Endodermal cell (in vitro differentiated cells): ENCODE data around the gene GRIP2. TPM values are rescaled to one million over a fixed set of nuclear protein-coding genes. Genes with fewer than 3 reads are reported as not detected.

Experiments used
- DNase-seq: peaks from one replicate; pipeline ENCODE4 v3.0.0-alpha.2; 2017
- H3K27ac ChIP-seq: 2 replicates; pipeline ENCODE4 v1.5.1; 2013; ENCODE audit warnings: mild to moderate bottlenecking, low read depth, low read length, moderate library complexity
- H3K27me3 ChIP-seq: 2 replicates; pipeline ENCODE4 v1.6.1; 2013; ENCODE audit warnings: mild to moderate bottlenecking, low read length, moderate library complexity; ENCODE audit not compliant: insufficient read depth, control insufficient read depth, poor library complexity, severe bottlenecking
- H3K36me3 ChIP-seq: 2 replicates; pipeline ENCODE4 v1.7.0; 2013; ENCODE audit warnings: mild to moderate bottlenecking, low read length, moderate library complexity; ENCODE audit not compliant: control insufficient read depth, insufficient read depth
- H3K4me1 ChIP-seq: one replicate; pipeline ENCODE4 v1.7.0; 2013; ENCODE audit warnings: low read length; ENCODE audit not compliant: control insufficient read depth, insufficient read depth
- H3K4me3 ChIP-seq: 2 replicates; pipeline ENCODE4 v1.5.1; 2013; ENCODE audit warnings: mild to moderate bottlenecking, low read length, moderate library complexity
- H3K9ac ChIP-seq: 2 replicates; pipeline ENCODE4 v1.6.1; 2013; ENCODE audit warnings: mild to moderate bottlenecking, low read length, moderate library complexity; ENCODE audit not compliant: poor library complexity, severe bottlenecking; ENCODE audit errors: extremely low read depth
- H3K9me3 ChIP-seq: 2 replicates; pipeline ENCODE4 v1.6.1; 2013; ENCODE audit warnings: mild to moderate bottlenecking, low read length, moderate library complexity; ENCODE audit not compliant: control insufficient read depth
- H3K27ac Mint-ChIP-seq: 2 replicates; pipeline ENCODE4 v1.8.0; 2020; ENCODE audit warnings: mixed read lengths
- H3K27me3 Mint-ChIP-seq: 2 replicates; pipeline ENCODE4 v1.8.0; 2021; ENCODE audit warnings: mild to moderate bottlenecking, mixed read lengths; ENCODE audit not compliant: insufficient read depth
- H3K36me3 Mint-ChIP-seq: 2 replicates; pipeline ENCODE4 v1.8.0; 2020; ENCODE audit warnings: low read depth, mixed read lengths
- H3K4me1 Mint-ChIP-seq: 2 replicates; pipeline ENCODE4 v1.8.0; 2020; ENCODE audit warnings: mixed read lengths
- H3K4me3 Mint-ChIP-seq: 2 replicates; pipeline ENCODE4 v1.8.0; 2020; ENCODE audit warnings: mild to moderate bottlenecking, moderate library complexity, mixed read lengths
- H3K9me3 Mint-ChIP-seq: 2 replicates; pipeline ENCODE4 v1.8.0; 2020; ENCODE audit warnings: mild to moderate bottlenecking, mixed read lengths
- WGBS, 2 experiments: methylation state at CpG; one replicate each; pipeline versions ENCODE4 v1.1.5 to v1.1.7; 2013; ENCODE audit warnings: missing lambda C conversion rate in 2 of 2, mixed read lengths in 1 of 2; ENCODE audit not compliant: insufficient coverage in 1 of 2, insufficient read length in 1 of 2; 5-methylcytosine and 5-hydroxymethylcytosine counted together
- long read RNA-seq, 4 experiments: library from polyadenylated mRNA in 2 of 4; library from RNA in 1 of 4; library from capped mRNA in 1 of 4; stranded (forward) in 3 of 4; unstranded in 1 of 4; transcript quantifications; one replicate each; pipeline ENCODE4 v2.0.0, GENCODE V29; 2020 to 2021; ENCODE audit warnings: inconsistent platforms in 1 of 4
- polyA plus RNA-seq, 2 experiments: library from polyadenylated mRNA; stranded (reverse); fragments of 50-300 nt; gene quantifications; one replicate each; pipeline ENCODE4 v1.2.3, GENCODE V29; 2013
- total RNA-seq, 2 donors: library from RNA; stranded (reverse); fragmentation: NEBNext Ultra II Directional in 1 of 2; extraction: Animal tissue kit (Norgen Biotek cat#: 25700) in 1 of 2; gene quantifications; 2 replicates in 1 of 2; 3 replicates in 1 of 2; pipeline ENCODE4 v1.2.1, GENCODE V29; 2021
- TF ChIP-seq, protein P1 (sequence below): fragments of 200-600 bp; sonication (generic); conservative IDR thresholded peaks from 2 replicates; pipeline ENCODE4 v1.5.0; 2021; ENCODE audit warnings: antibody characterized with exemption, mild to moderate bottlenecking

Gene GRIP2
- 1 to 10 TPM; 2.0 to 2.2 TPM for total RNA-seq
- 1.1 TPM for polyA plus RNA-seq (2013, experiment 1 of 2)
- polyA plus RNA-seq (2013, experiment 2 of 2) = 0.79 TPM
- long read RNA-seq, experiment 1 = 0 reads
- long read RNA-seq, experiment 2, partial matches to known transcripts = 2 of 3 reads
- long read RNA-seq, experiment 2, other reads (novel, unspliced or antisense) = 1 of 3 reads
- long read RNA-seq, experiment 3, partial matches to known transcripts = 0 of 1 reads
- long read RNA-seq, experiment 3, other reads (novel, unspliced or antisense) = 1 of 1 reads
- long read RNA-seq, experiment 4 = 0 reads

DNA sequence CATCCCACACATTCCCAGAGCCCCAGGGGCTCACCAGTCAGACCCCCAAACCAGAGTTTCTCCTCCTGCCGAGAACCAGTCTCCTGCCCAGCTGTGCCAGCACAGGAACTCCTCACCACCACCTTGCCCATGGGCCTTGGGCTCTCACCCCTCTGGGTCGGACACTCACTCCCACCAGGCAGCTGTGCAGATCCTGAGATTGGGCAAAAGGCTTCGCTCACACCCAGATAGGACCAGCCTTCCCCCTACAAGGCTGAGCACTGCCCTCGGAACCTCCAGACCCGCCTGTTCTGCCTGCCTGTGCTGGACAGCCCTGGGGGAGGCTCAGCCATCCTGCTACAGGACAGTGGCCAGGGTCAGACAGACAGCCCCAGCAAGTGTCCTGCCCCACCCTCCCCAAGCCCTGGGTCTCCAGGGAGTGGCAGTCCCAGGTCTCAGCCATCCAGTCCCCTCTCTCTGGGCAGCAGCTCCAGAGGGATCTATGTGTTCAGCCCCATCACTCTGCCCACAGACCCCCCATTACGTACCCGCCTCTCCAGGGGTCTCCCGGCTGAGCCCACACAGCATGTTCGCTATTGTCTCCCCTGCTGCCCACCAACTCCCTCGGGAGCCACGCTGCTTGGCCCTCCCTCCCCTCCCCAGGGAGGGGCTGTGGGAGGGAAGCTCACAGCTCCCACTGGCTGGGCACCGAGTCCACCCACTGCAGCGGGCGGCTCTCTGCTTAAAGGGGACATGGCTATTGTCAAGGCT, at the start of gene GRIP2:
Gene GRIP2, minus strand, starts transcription at position 601 of the 750 bp plus-strand sequence. Its CDS starts 34 bp downstream, at position 567.
- H3K4me3 ChIP-seq = no peak within 1 kb of the TSS
- H3K36me3 ChIP-seq = no peaks in the 10 kb centered on the region
- H3K27me3 ChIP-seq = no peaks in the 10 kb centered on the region
- TF ChIP-seq, protein P1, sequence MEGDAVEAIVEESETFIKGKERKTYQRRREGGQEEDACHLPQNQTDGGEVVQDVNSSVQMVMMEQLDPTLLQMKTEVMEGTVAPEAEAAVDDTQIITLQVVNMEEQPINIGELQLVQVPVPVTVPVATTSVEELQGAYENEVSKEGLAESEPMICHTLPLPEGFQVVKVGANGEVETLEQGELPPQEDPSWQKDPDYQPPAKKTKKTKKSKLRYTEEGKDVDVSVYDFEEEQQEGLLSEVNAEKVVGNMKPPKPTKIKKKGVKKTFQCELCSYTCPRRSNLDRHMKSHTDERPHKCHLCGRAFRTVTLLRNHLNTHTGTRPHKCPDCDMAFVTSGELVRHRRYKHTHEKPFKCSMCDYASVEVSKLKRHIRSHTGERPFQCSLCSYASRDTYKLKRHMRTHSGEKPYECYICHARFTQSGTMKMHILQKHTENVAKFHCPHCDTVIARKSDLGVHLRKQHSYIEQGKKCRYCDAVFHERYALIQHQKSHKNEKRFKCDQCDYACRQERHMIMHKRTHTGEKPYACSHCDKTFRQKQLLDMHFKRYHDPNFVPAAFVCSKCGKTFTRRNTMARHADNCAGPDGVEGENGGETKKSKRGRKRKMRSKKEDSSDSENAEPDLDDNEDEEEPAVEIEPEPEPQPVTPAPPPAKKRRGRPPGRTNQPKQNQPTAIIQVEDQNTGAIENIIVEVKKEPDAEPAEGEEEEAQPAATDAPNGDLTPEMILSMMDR = no peak
- no peak within 1 kb of the TSS for H3K27ac Mint-ChIP-seq
- H3K4me1 Mint-ChIP-seq = no peaks in the 10 kb centered on the region
- no peak within 1 kb of the TSS for H3K9ac ChIP-seq
- no peaks in the 10 kb centered on the region for H3K9me3 ChIP-seq
- no peaks in the 10 kb centered on the region for H3K4me1 ChIP-seq
- no peak for DNase-seq
- no peak within 1 kb of the TSS for H3K4me3 Mint-ChIP-seq
- no peaks in the 10 kb centered on the region for H3K27me3 Mint-ChIP-seq
- no peaks in the 10 kb centered on the region for H3K9me3 Mint-ChIP-seq
- WGBS, 2 experiments = 85 to 91% methylated on average over 4 to 14 of the region's 14 CpGs
- H3K27ac ChIP-seq = no peak within 1 kb of the TSS
- no peaks in the 10 kb centered on the region for H3K36me3 Mint-ChIP-seq

DNA sequence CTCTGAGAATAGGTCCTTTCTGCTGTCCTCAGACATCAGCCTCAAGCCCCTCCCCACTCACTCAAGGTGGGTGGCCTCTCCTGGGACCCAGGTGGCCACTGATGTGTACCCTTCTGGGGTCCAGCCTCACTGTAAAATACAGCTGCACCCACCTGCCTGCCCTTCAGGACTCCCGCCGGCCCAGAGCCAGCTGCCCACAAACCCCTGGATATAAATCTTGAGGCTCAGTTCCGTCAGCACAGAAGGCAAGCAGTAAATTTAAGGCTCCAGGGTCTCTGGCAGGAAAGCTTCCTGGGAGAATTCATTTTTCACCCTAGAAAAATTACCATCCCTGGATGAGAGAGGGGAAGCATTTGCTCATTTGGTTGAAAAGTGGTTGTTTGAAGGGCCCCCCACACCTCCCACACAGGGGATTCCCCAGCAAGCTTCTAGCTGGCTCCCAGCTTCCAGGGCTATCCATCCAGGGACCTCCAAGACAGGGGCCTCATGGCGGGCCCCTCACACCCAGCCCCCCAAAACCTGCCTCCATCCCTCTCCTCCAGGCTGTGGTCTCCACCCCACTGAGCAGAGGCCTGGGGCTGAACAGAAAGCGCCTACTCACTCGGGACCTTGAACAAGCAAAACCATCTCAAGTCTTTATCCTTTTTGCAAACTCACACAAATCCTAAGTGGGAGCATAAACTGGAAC, 48.4 kb upstream of the GRIP2 start:
- no peak for DNase-seq
- no peaks in the 10 kb centered on the region for H3K27me3 Mint-ChIP-seq
- no peaks in the 10 kb centered on the region for H3K4me1 ChIP-seq
- no peaks in the 10 kb centered on the region for H3K36me3 ChIP-seq
- no peaks in the 10 kb centered on the region for H3K36me3 Mint-ChIP-seq
- no peaks in the 10 kb centered on the region for H3K9me3 Mint-ChIP-seq
- 89 to 93% methylated on average over 3 to 6 of the region's 6 CpGs for WGBS, 2 experiments
- H3K4me3 Mint-ChIP-seq = no peak overlapping the region
- H3K27ac ChIP-seq = no peak overlapping the region
- no peaks in the 10 kb centered on the region for H3K4me1 Mint-ChIP-seq
- H3K27me3 ChIP-seq = no peaks in the 10 kb centered on the region
- no peak overlapping the region for H3K27ac Mint-ChIP-seq
- TF ChIP-seq, protein P1 = no peak
- no peaks in the 10 kb centered on the region for H3K9me3 ChIP-seq
- H3K9ac ChIP-seq = no peak overlapping the region
- no peak overlapping the region for H3K4me3 ChIP-seq

DNA sequence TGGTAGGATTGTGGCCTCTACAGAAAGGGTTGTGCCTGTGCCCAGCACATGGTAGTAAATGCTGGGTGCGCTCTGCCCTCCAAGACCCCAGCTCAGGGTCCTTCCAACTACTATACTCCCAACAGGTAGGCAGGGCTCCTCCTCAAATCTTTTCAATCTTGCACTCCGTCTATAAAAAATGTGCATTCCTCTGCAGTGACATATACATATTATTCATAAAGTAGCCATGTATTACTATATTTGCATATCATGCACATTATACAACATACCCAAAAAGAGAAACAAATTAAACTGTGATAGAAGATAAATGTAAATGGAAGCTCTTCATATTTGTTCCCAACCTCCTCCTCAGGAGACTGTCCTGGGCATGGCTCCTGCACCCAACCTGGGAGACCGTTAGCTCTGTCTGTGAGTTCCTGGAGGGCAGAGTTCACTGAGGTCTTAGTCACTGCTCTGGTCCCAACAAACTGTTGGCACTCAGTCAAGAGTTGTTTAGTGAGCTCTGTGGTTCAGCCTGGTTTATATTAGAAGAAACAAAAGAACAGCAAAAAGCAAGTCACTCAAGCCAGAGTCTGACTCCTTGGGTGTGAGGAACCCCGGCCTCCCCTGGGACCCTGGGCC, 47.7 kb upstream of the GRIP2 start:
- no peak overlapping the region for H3K27ac Mint-ChIP-seq
- no peaks in the 10 kb centered on the region for H3K4me1 ChIP-seq
- no peak overlapping the region for H3K4me3 Mint-ChIP-seq
- no peaks in the 10 kb centered on the region for H3K27me3 ChIP-seq
- no peak overlapping the region for H3K4me3 ChIP-seq
- H3K9ac ChIP-seq = no peak overlapping the region
- WGBS, 2 experiments = 89 to 100% methylated on average over 1 to 4 of the region's 4 CpGs
- H3K9me3 ChIP-seq = no peaks in the 10 kb centered on the region
- H3K36me3 Mint-ChIP-seq = no peaks in the 10 kb centered on the region
- no peaks in the 10 kb centered on the region for H3K4me1 Mint-ChIP-seq
- no peaks in the 10 kb centered on the region for H3K36me3 ChIP-seq
- H3K9me3 Mint-ChIP-seq = no peaks in the 10 kb centered on the region
- no peak for DNase-seq
- no peaks in the 10 kb centered on the region for H3K27me3 Mint-ChIP-seq
- TF ChIP-seq, protein P1 = no peak
- H3K27ac ChIP-seq = no peak overlapping the region
